GM13977 (cell line): ENCODE results near the gene TNFAIP1.

Experiments used
- DNase-seq: peaks from one replicate; pipeline ENCODE4 v3.0.0; 2012; ENCODE audit warnings: low spot score
- in situ Hi-C: fragments of 300-500 bp; cut with MboI; formaldehyde crosslinking; loops from one replicate; pipeline ENCODE4 v1.12.0; 2022; ENCODE audit warnings: low sequenced_read_pairs, low pct_unique_long_range_greater_than_20kb, mixed read lengths, inconsistent platforms; ENCODE audit not compliant: unreplicated experiment
- TF ChIP-seq, protein P1 (sequence below): IDR thresholded peaks from 2 replicates; pipeline ENCODE4 v1.5.1; 2012; ENCODE audit warnings: mild to moderate bottlenecking, control low read depth; ENCODE audit not compliant: insufficient read depth; ENCODE audit errors: extremely low read depth, missing control alignments

Gene TNFAIP1

DNA sequence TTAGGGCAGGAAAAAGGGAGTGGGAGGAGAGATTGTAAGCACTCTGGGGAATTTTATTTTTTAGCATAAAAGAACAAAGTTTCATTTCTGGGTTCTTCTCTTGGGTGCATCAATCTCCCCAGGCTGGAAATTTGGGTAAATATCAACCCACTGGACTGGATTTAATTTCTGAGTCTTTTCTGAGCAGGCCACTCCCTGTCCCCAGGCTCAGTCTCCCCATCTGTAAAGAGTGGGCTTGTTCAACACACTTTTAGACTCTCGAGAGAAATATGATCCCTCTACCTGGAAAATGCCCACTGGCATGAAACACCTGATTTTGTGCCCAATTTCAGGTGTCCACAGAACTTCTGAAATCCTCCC, 35.2 kb downstream of the TNFAIP1 start:
- in situ Hi-C loops: no loop called here
- DNase-seq: no peak

DNA sequence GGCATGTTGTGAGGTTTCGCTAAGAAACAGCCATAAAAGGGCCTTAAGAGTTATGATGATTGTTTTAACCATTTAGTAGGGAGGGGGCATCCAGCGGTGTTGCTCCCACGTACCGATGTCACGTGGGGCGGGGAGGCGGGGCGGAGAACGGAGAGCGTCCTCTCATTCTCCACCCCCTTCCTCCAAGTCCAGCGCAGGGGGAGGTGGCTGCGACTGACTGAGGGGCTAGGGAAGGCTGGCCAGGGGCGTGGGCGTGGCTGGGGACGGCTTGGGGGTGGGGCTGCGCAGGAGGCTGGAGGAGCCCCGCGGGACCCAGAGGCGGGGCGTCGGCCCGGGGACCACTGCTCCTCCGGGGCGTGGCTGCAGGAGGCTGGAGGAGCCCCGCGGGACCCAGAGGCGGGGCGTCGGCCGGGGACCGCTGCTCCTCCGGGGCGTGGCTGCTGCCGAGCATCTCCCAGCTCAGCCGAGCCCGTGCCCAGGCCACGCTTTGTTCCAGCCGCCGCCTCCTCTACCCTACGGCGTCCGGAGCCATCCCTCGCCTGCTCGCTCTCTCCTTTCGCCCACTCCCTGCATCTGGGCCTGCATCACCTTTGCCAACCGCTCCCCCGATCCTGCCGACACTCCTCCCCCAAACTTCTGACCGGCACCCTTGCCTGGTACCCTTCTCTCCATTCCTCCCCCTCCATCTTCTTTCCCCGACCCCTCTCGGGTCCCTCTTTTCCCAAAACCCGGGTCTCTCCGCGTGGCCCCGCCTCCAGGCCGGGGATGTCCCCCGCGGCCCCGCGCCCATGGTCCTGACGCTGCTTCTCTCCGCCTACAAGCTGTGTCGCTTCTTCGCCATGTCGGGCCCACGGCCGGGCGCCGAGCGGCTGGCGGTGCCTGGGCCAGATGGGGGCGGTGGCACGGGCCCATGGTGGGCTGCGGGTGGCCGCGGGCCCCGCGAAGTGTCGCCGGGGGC, 36.0 kb downstream of the TNFAIP1 start, which contains the start of gene SARM1:
Gene SARM1 (plus strand): TSS at position 450 of the 958 bp plus-strand sequence. CDS start 339 bp downstream, at position 789.
- TF ChIP-seq, protein P1, sequence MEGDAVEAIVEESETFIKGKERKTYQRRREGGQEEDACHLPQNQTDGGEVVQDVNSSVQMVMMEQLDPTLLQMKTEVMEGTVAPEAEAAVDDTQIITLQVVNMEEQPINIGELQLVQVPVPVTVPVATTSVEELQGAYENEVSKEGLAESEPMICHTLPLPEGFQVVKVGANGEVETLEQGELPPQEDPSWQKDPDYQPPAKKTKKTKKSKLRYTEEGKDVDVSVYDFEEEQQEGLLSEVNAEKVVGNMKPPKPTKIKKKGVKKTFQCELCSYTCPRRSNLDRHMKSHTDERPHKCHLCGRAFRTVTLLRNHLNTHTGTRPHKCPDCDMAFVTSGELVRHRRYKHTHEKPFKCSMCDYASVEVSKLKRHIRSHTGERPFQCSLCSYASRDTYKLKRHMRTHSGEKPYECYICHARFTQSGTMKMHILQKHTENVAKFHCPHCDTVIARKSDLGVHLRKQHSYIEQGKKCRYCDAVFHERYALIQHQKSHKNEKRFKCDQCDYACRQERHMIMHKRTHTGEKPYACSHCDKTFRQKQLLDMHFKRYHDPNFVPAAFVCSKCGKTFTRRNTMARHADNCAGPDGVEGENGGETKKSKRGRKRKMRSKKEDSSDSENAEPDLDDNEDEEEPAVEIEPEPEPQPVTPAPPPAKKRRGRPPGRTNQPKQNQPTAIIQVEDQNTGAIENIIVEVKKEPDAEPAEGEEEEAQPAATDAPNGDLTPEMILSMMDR: no peak
- in situ Hi-C loops: no loop called here
- peak; percentile 96 for DNase-seq

More for the DNA sequence above, 35.2 kb downstream of the TNFAIP1 start:
- TF ChIP-seq, protein P1: no peak

DNA sequence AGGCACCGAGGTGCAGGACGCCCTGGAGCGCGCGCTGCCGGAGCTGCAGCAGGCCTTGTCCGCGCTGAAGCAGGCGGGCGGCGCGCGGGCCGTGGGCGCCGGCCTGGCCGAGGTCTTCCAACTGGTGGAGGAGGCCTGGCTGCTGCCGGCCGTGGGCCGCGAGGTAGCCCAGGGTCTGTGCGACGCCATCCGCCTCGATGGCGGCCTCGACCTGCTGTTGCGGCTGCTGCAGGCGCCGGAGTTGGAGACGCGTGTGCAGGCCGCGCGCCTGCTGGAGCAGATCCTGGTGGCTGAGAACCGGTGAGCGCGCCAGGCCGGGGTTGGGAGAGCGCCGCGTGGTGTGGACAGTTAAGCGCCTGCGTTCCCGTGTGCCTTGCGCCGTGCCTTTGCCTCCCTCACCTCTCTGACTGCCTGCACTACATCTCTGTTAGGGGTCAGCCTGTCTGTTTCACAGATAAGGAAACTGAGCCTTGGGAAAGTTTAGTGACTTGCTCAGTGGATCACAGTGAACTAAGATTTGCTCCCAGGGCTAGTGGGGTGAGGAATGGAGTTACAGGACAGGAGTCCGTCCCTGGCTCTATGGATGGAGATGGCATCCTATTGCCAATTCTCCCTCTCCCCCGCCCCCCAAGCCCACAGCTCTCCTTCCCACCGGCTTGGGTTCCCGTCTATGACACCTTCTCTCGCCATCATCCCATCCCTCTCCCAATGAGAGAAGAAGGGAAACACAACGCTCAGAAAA, 36.8 kb downstream of the TNFAIP1 start:
- DNase-seq: peak; percentile 59
- in situ Hi-C loops: no loop called here
- TF ChIP-seq, protein P1: no peak

DNA sequence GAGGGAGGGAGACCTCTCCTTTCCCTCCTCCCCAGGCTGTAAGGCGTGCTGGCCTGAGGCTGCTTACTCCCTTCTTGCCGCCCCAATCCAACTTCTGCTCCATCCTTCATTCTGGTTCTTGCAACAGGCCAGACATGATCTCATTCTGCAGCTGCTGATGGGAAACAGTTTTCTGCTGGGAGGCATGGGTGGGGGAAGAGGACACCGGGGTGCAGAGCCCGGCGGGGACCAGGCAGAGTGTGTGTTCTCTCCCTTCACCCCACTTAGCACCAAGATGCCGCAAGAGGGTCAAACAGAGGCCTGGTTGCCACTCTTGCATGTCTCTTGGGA, 37.3 kb downstream of the TNFAIP1 start:
- DNase-seq: no peak
- in situ Hi-C loops: no loop called here
- TF ChIP-seq, protein P1: no peak

DNA sequence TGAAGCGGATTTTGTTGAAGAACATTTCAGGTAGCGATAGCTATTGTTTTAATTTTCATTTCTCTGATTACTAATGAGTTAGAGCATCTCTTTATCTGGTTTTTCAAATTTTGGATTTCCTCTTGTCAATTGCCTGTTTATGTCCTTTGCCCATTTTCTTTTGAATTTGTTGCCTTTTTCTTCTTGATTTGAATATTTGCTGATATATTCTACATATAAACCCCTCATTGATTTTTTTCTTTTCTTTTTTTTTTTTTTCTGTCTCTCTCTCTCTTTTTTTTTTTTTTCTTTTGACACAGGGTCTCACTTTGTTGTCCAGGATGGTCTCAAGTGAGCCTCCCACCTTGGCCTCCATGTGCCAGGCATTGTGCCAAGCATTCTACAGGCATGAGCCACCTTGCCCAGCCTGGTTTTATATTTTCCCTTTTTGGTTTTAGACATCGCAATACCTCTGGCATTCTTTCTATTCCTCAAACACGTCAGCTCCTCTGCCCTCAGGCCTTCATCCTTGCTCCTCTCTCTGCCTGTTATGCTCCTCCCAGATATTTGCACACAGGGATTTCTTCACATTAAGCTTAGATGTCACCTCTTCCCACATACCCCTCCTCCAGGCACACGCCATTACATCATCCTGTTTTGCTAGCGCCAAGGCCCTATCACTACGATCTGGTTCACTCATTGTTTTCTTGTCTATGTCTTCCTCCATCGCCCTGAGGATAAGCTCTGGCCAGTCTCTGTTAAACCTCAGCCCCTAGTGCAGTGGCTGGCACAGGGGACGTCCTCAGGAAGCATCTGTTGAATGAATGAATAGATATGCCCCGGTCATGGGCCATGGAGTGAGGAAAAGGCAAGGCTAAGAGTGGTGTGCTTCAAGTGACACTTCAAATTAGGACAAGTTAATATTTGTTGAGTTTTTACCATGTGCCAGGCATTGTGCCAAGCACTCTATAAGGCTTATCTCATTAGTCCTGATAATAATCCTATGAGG, 44.5 kb downstream of the TNFAIP1 start:
- TF ChIP-seq, protein P1: no peak
- no peak for DNase-seq
- in situ Hi-C loops: loop anchor here (25.0 kb wide), 1 partner anchor 157 kb away; no protein-coding TSS in a partner anchor

DNA sequence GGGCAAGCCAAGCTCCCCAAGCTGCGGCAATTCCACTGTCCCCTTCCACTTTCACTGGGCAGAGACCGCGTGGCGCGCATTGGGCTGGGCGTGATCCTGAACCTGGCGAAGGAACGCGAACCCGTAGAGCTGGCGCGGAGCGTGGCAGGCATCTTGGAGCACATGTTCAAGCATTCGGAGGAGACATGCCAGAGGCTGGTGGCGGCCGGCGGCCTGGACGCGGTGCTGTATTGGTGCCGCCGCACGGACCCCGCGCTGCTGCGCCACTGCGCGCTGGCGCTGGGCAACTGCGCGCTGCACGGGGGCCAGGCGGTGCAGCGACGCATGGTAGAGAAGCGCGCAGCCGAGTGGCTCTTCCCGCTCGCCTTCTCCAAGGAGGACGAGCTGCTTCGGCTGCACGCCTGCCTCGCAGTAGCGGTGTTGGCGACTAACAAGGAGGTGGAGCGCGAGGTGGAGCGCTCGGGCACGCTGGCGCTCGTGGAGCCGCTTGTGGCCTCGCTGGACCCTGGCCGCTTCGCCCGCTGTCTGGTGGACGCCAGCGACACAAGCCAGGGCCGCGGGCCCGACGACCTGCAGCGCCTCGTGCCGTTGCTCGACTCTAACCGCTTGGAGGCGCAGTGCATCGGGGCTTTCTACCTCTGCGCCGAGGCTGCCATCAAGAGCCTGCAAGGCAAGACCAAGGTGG, 45.7 kb downstream of the TNFAIP1 start:
- in situ Hi-C loops: loop anchor here (25.0 kb wide), 1 partner anchor 156 kb away; no protein-coding TSS in a partner anchor
- TF ChIP-seq, protein P1: peak; percentile 74
- DNase-seq: peak; percentile 51
